Astrocyte (in vitro differentiated cells and primary cell): ENCODE data around the gene RAB5B. TPM values are rescaled to one million over a fixed set of nuclear protein-coding genes. Genes with fewer than 3 reads are reported as not detected.

Experiments
- DNase-seq: peaks from one replicate; pipeline ENCODE4 v3.0.0-alpha.2; 2010; ENCODE audit warnings: low read depth
- FAIRE-seq: peaks from 2 replicates; lab custom pipeline; 2011; peaks lifted over from hg19 to GRCh38; lab: Jason Lieb, UNC
- H2AFZ ChIP-seq: 2 replicates; pipeline ENCODE4 v1.6.0; 2012; ENCODE audit warnings: low read depth, low read length, inconsistent platforms
- H3K27ac ChIP-seq: 2 replicates; pipeline ENCODE4 v1.5.1; 2011; ENCODE audit warnings: low read depth, low read length, inconsistent platforms
- H3K27me3 ChIP-seq: 2 replicates; pipeline ENCODE4 v1.6.0; 2011; ENCODE audit warnings: low read length, inconsistent platforms; ENCODE audit not compliant: insufficient read depth
- H3K36me3 ChIP-seq: 2 replicates; pipeline ENCODE4 v1.5.1; 2011; ENCODE audit warnings: low read length, inconsistent platforms; ENCODE audit not compliant: insufficient read depth
- H3K4me1 ChIP-seq: 2 replicates; pipeline ENCODE4 v1.5.1; 2011; ENCODE audit warnings: low read length, inconsistent platforms; ENCODE audit not compliant: insufficient read depth
- H3K4me2 ChIP-seq: 2 replicates; pipeline ENCODE4 v1.6.0; 2012; ENCODE audit warnings: low read length, inconsistent platforms
- H3K4me3 ChIP-seq: 2 replicates; pipeline ENCODE4 v1.5.1; 2011; ENCODE audit warnings: low read depth, mild to moderate bottlenecking, low read length, inconsistent platforms; ENCODE audit not compliant: insufficient read depth
- H3K79me2 ChIP-seq: 2 replicates; pipeline ENCODE4 v1.6.0; 2012; ENCODE audit warnings: mild to moderate bottlenecking, low read length, inconsistent platforms; ENCODE audit not compliant: insufficient read depth
- H3K9ac ChIP-seq: 2 replicates; pipeline ENCODE4 v1.6.0; 2012; ENCODE audit warnings: mild to moderate bottlenecking, low read length, inconsistent platforms
- H3K9me3 ChIP-seq: 2 replicates; pipeline ENCODE4 v1.5.1; 2012; ENCODE audit warnings: low read depth, mild to moderate bottlenecking, low read length, inconsistent platforms; ENCODE audit not compliant: insufficient read depth
- H4K20me1 ChIP-seq: 2 replicates; pipeline ENCODE4 v1.6.0; 2012; ENCODE audit warnings: low read length, inconsistent platforms; ENCODE audit not compliant: insufficient read depth
- H3K27ac Mint-ChIP-seq: one replicate; pipeline ENCODE4 v1.8.0; 2021; ENCODE audit warnings: mild to moderate bottlenecking, mixed read lengths; ENCODE audit not compliant: unreplicated experiment
- H3K27me3 Mint-ChIP-seq: one replicate; pipeline ENCODE4 v1.8.0; 2021; ENCODE audit warnings: low read depth, mixed read lengths; ENCODE audit not compliant: unreplicated experiment
- H3K36me3 Mint-ChIP-seq: one replicate; pipeline ENCODE4 v1.8.0; 2021; ENCODE audit warnings: low read depth, mixed read lengths; ENCODE audit not compliant: unreplicated experiment
- H3K4me1 Mint-ChIP-seq: one replicate; pipeline ENCODE4 v1.8.0; 2021; ENCODE audit warnings: low read depth, mixed read lengths; ENCODE audit not compliant: unreplicated experiment
- H3K4me3 Mint-ChIP-seq: one replicate; pipeline ENCODE4 v1.8.0; 2021; ENCODE audit warnings: mild to moderate bottlenecking, moderate library complexity, mixed read lengths; ENCODE audit not compliant: unreplicated experiment
- H3K9me3 Mint-ChIP-seq: one replicate; pipeline ENCODE4 v1.8.0; 2021; ENCODE audit warnings: mild to moderate bottlenecking, mixed read lengths; ENCODE audit not compliant: unreplicated experiment
- EZH2 ChIP-seq: IDR thresholded peaks from 2 replicates; pipeline ENCODE4 v1.6.1; 2012; ENCODE audit warnings: mild to moderate bottlenecking, low read length, inconsistent platforms; ENCODE audit not compliant: insufficient read depth
- total RNA-seq: library from RNA; stranded (reverse); gene quantifications from 2 replicates; pipeline ENCODE4 v1.2.1, GENCODE V29; 2021
- TF ChIP-seq, protein P1 (sequence below): IDR thresholded peaks from 2 replicates; pipeline ENCODE4 v1.5.1; 2011; ENCODE audit warnings: low read depth, mild to moderate bottlenecking, inconsistent platforms, low read length, moderate library complexity; ENCODE audit not compliant: insufficient read depth

RAB5B gene
- total RNA-seq, 1 donor from 2014 or later, result 127 TPM

DNA sequence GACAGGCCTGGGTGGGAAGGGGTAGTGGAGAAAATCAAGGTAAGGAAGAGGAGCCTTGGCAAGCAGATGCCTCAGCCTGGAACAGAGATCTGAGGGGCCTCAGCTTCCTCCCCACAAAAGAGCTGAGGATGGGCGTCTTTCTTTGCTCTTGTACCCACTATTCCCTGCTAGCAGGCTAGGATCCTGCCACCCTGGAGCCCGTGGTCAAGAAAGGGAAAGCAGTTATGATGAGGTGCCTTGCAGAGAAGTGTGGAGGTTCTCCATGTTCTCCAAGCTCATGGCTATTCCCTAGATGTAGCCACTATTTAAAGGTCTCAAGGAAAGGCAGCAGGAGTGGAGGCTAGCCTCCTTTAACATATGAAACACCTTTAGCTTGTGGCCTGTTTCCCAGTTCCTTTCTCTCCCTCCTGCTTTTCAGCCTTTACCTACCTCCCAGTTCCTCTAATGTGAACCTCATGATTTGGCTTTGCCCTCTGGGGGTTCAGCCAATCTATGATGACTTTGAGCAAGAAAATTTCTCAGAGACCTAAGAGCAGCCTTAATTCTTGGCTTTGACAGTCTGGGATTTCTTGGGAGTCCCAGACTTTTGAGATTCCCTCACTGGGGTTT lies 48.1 kb downstream of the RAB5B start:
- no peaks in the 10 kb centered on the region for H3K9me3 Mint-ChIP-seq
- H3K9ac ChIP-seq, result peak overlapping the region; percentile 63
- FAIRE-seq, result no peak
- H3K27ac ChIP-seq, result no peak overlapping the region
- H2AFZ ChIP-seq, result peak overlapping the region; percentile 94
- H3K4me1 Mint-ChIP-seq, result peaks cover 15% of the 10 kb centered on the region
- H3K4me3 Mint-ChIP-seq, result peak overlapping the region; percentile 85
- H3K4me1 ChIP-seq, result no peaks in the 10 kb centered on the region
- H3K27me3 ChIP-seq, result no peaks in the 10 kb centered on the region
- H3K36me3 Mint-ChIP-seq, result peaks cover 17% of the 10 kb centered on the region
- TF ChIP-seq EZH2, result no peak
- TF ChIP-seq, protein P1, sequence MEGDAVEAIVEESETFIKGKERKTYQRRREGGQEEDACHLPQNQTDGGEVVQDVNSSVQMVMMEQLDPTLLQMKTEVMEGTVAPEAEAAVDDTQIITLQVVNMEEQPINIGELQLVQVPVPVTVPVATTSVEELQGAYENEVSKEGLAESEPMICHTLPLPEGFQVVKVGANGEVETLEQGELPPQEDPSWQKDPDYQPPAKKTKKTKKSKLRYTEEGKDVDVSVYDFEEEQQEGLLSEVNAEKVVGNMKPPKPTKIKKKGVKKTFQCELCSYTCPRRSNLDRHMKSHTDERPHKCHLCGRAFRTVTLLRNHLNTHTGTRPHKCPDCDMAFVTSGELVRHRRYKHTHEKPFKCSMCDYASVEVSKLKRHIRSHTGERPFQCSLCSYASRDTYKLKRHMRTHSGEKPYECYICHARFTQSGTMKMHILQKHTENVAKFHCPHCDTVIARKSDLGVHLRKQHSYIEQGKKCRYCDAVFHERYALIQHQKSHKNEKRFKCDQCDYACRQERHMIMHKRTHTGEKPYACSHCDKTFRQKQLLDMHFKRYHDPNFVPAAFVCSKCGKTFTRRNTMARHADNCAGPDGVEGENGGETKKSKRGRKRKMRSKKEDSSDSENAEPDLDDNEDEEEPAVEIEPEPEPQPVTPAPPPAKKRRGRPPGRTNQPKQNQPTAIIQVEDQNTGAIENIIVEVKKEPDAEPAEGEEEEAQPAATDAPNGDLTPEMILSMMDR, result no peak
- H3K4me2 ChIP-seq, result peak overlapping the region; percentile 82
- H3K36me3 ChIP-seq, result peaks cover 3% of the 10 kb centered on the region
- H3K9me3 ChIP-seq, result no peaks in the 10 kb centered on the region
- no peaks in the 10 kb centered on the region for H3K79me2 ChIP-seq
- DNase-seq, result no peak
- H4K20me1 ChIP-seq, result no peaks in the 10 kb centered on the region
- H3K27ac Mint-ChIP-seq, result peak overlapping the region; percentile 86
- H3K4me3 ChIP-seq, result peak overlapping the region; percentile 37
- no peaks in the 10 kb centered on the region for H3K27me3 Mint-ChIP-seq

DNA sequence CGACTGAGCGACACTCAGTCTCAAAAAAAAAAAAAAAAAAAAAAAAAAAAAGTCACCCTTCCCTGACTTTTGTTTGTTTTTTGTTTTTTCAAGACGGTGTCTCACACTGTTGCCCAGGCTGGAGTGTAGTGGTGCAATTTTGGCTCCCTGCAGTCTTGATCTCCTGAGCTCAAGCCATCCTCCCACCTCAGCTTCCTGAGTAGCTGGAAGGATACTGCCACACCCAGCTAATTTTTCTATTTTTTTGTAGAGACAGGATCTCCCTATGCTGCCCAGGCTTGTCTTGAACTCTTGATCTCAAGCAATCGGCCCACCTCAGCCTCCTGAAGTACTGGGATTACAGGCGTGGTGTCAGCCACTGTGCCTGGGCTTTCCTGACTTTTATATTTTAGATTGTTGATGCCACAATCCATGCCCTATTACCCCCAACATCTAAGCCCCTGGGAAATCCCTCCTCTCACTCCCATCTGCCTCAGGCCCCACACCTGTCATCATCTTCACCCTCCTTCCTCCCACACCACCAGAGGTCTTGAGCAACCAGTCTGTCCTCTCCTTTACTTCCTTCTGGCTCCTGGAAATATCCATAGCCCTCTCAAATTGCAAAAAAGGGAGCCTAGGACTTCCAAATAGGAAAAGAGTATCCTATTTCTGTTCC lies 54.8 kb downstream of the RAB5B start:
- Histone ChIP-seq H3K9ac (peak overlapping the region; percentile 2), H3K27ac (no peak overlapping the region), H3K36me3 (peaks cover 7% of the 10 kb centered on the region), H3K27me3 (no peaks in the 10 kb centered on the region), H3K4me1 (peaks cover 5% of the 10 kb centered on the region), H4K20me1 (no peaks in the 10 kb centered on the region), H3K4me3 (no peak overlapping the region), H3K4me2 (no peak overlapping the region), H3K9me3 (no peaks in the 10 kb centered on the region), H2AFZ (no peak overlapping the region), H3K79me2 (no peaks in the 10 kb centered on the region)
- H3K27me3 Mint-ChIP-seq, result no peaks in the 10 kb centered on the region
- DNase-seq (no peak), FAIRE-seq (no peak)
- H3K9me3 Mint-ChIP-seq, result no peaks in the 10 kb centered on the region
- H3K4me3 Mint-ChIP-seq, result no peak overlapping the region
- H3K36me3 Mint-ChIP-seq, result peaks cover 31% of the 10 kb centered on the region
- TF ChIP-seq, protein P1, result no peak
- TF ChIP-seq EZH2, result no peak
- H3K27ac Mint-ChIP-seq, result no peak overlapping the region
- peaks cover 5% of the 10 kb centered on the region for H3K4me1 Mint-ChIP-seq

DNA sequence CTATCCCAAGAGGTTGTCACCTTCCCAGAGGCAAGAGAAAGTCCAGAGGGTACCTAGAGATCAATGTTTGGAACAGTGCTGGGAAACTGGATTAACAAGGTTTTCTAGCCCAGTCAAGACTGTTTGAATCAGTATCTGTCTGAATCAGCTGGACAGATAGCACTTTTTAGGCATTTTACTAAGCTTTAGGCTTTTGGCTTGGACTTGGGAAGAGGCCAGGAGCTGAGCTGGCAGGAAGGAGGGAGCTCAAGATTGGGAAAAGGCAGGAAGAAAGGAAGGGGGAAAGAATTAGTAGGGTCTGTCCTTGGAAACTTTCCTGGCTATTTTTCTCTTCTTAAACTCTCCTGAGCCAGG lies 55.3 kb downstream of the RAB5B start:
- H3K79me2 ChIP-seq, result no peaks in the 10 kb centered on the region
- DNase-seq (peak; percentile 48), FAIRE-seq (no peak)
- Mint-ChIP-seq H3K36me3 (peaks cover 31% of the 10 kb centered on the region), H3K9me3 (no peaks in the 10 kb centered on the region), H3K27me3 (no peaks in the 10 kb centered on the region), H3K4me3 (no peak overlapping the region), H3K4me1 (peaks cover 5% of the 10 kb centered on the region), H3K27ac (no peak overlapping the region)
- H3K4me3 ChIP-seq, result no peak overlapping the region
- no peaks in the 10 kb centered on the region for H3K9me3 ChIP-seq
- TF ChIP-seq, protein P1, result no peak
- no peak for TF ChIP-seq EZH2
- peak overlapping the region; percentile 2 for H3K9ac ChIP-seq
- H3K4me1 ChIP-seq, result peaks cover 5% of the 10 kb centered on the region
- H3K36me3 ChIP-seq, result peaks cover 7% of the 10 kb centered on the region
- peak overlapping the region; percentile 6 for H2AFZ ChIP-seq
- H3K4me2 ChIP-seq, result peak overlapping the region; percentile 0
- no peak overlapping the region for H3K27ac ChIP-seq
- H3K27me3 ChIP-seq, result no peaks in the 10 kb centered on the region
- no peaks in the 10 kb centered on the region for H4K20me1 ChIP-seq
